Measurements from ENCODE around the gene TBX3.

- TF ChIP-seq NFIC (IDR thresholded peaks at IDR 0.05) (no peak), RAD21 (IDR thresholded peaks at IDR 0.05; ENCODE audit: low read depth) (no peak), EP300 (IDR thresholded peaks at IDR 0.05; ENCODE audit: borderline replicate concordance) (no peak), ZBTB7A (IDR thresholded peaks at IDR 0.05; ENCODE audit: low read depth) (no peak), EGR1 (IDR thresholded peaks at IDR 0.05) (no peak), TAF1 (IDR thresholded peaks at IDR 0.05; ENCODE audit: low read depth) (no peak), YY1 (IDR thresholded peaks at IDR 0.05; ENCODE audit: low read depth) (no peak), REST (IDR thresholded peaks at IDR 0.05; ENCODE audit: low read depth) (no peak), MAX (IDR thresholded peaks at IDR 0.05) (no peak), TEAD4 (IDR thresholded peaks at IDR 0.05) (no peak), FOXM1 (IDR thresholded peaks at IDR 0.05; ENCODE audit: borderline replicate concordance, low read depth) (no peak), CEBPB (IDR thresholded peaks at IDR 0.05) (no peak), TCF12 (IDR thresholded peaks at IDR 0.05; ENCODE audit: low read depth) (no peak)
Observed at GRCh38 chr12:114697243-114697716, 13.3 kb upstream of the TBX3 start.
